HG03565 (cell line): ENCODE results near the gene SMARCD2.
"Not testable (repeated sequence)": the region's sequence is repeated elsewhere in the genome, so short reads cannot be mapped to it uniquely, and the experiment has no call there.

Experiments
- ATAC-seq: cut with Tn5 transposase; IDR thresholded peaks from one replicate; pipeline ENCODE4 v1.9.1; 2021; ENCODE audit warnings: mild to moderate bottlenecking, moderate library complexity; ENCODE audit not compliant: unreplicated experiment

SMARCD2 gene

DNA sequence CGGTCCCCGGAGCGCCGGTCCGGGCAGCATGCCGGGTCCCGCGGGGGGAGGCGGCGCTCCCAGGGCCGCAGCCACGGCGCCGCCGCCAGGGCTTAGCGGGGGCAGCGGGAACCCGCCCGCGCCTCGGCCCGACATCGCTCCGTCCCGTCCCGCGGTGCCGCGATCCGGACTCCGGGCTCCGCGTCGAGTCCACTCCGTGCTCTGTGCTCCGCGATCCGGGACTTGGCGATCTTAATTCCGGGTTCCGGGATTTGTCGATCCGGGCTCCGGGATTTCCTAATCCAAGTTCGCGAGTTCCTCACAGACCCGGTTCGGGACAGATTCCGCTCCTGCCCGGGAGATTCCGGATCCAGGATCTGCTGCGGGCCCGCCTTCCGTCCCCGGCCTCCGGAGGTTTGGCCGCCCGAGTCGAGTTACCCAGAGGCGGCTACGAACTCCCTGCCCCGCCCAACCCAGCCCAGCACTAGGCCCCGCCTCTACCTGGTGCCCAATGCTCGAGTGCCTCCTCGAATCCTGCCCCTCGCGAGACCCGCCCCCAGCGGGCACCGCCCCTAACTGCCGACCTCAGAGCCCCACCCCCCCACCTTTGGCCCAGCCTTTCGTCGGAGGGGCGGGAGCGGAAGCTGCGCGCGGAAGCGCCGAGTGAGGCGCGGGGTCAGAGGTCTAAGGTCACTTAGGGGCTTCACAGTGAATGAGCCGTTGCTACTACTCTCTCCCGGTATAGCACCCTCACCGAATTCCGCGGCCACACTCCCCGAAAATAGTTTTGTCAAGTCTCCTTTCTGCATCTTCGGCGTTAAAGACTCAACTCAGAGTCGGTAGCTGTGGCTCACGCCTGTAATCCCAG is at the start of gene SMARCD2:
Gene SMARCD2 (minus strand): TSS at position 146 of the 847 bp plus-strand sequence. CDS start 11 bp downstream, at position 135.
- peak; percentile 68 for ATAC-seq

DNA sequence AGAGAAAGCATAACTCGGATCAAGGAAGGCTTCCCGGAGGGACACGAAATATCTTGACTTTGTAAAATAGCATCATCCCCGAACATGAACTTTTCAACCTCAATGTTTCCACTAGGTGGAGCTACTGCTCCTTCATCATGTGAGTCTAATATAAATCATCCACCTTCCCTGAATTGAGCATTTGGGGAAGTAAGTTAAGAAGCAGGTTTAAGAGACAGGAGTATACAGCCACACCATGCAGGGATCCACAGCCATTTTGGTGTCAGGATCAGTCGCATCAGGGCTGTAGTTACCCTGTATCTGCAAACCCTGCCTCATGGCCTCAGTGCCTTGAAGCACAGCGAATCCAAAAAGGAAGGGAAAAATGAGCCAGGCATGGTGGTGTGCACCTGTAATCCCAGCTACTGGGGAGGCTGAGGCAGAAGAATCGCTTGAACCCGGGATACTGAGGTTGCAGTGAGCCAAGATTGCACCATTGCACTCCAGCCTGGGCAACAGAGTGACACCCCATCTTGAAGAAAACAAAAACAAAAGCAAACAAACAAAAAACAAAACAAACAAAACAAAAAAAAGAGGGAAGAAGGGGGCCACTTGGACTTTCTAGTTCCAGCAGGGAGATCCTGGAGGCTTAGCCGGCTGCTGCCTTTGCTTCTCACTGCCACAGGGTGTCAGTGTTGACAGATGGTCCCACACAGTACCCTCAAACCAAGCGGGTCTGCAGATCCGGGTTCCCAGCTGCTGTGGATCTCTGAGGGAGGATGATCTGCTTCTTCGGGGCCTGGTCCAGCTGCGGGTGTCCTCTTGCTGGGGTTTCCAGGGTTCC is 46.8 kb upstream of the SMARCD2 start:
- not testable (repeated sequence) for ATAC-seq

DNA sequence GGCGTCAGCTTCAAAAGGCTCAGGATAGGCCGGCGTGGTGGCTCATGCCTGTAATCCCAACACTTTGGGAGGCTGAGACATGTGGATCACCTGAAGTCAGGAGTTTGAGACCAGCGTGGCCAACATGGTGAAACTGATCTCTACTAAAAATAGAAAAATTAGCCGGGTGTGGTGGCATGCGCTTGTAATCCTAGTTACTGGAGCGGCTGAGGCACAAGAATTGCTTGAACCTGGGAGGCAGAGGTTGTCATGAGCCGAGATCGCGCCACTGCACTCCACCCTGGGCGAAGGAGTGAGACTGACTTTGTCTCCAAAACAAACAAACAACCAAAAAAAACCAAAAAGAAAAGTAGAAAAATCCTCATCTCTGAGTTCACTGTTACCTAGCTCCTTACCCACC is 42.6 kb upstream of the SMARCD2 start:
- ATAC-seq: not testable (repeated sequence)

DNA sequence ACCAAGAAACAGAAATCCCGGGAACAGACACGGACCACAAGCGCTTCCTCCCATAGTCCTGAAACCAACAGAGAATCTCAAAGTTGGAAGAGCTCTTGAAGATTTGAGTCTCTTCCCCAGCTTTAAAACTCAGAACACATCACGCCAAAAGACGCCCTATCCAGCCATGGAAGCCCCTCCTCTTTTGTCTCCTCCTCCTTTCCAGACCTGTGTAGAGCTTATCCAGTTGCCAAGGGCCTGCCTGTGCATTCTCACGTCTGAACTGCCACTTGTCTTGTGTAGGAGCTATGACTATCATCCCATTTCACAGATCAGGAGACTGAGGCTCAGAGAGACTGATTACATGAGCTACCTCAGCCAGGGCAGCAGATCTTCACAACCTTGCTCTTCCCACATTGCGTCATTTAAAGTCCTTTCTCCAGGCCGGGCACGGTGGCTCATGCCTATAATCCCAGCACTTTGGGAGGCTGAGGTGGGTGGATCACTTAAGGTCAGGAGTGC is 40.2 kb upstream of the SMARCD2 start:
- ATAC-seq: not testable (repeated sequence)

DNA sequence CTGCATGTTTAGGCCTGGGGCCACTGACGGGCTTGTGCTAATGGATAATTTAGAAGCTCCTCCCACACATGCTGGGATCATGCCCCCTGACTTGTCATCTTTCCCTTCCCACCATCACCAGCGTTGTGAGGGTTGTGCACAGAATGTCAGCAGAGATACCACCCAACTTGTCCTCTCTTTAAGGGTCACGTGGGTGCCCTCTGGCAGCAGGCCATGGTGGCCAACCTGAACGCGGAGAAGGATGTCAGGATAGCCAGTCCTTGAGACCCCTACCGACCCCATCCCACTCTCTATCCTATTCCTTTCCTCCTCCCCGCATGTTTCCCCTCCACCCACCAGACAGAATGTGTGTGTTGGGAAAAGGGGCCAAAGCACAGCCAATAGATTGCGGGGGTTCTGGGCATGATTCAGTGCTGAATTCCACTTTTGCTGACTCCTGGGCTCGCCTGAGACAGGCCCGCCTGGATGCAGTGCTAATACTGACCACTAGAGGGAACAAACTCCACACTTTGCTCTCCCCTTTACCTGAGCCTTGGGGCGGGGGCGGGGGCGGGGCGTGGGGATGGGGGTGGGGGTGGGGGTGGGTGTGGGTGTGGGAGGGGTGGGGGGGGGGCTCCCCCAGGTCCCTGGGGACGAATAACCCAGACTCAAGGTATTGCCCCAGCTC is 39.6 kb upstream of the SMARCD2 start, which contains the start of gene GH2:
Gene GH2 (minus strand): TSS at position 10 of the 667 bp plus-strand sequence. CDS start 143 bp downstream, outside the sequence.
- no peak for ATAC-seq

DNA sequence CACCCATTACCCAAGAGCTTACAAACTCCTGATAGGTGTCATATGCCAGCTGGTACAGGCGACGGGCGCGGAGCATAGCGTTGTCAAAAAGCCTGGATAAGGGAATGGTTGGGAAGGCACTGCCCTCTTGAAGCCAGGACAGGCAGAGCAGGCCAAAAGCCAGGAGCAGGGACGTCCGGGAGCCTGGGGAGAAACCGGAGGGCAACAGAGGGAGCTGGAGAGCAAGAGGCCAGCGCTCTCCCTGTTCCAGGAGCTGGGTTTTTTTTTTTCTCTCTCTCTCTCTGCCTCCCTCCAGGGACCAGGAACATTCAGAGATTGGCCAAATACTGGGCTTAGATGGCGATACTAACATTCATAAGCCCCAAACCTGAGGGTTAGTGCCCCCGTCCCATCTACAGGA is 38.9 kb upstream of the SMARCD2 start:
- ATAC-seq: not testable (repeated sequence)

DNA sequence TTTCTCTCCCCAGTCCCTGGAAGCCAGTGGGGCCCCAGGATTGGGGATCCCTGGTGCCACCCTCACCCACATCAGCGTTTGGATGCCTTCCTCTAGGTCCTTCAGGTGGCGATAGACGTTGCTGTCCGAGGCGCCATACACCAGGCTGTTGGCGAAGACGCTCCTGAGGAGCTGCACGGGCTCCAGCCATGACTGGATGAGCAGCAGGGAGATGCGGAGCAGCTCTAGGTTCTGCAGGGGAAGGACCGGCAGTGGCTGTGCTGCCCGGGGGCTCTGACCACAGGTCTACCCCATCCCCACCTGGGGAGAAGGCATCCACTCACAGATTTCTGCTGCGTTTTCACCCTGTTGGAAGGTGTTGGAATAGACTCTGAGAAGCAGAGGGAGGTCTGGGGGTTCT is 38.2 kb upstream of the SMARCD2 start:
- ATAC-seq: no peak

DNA sequence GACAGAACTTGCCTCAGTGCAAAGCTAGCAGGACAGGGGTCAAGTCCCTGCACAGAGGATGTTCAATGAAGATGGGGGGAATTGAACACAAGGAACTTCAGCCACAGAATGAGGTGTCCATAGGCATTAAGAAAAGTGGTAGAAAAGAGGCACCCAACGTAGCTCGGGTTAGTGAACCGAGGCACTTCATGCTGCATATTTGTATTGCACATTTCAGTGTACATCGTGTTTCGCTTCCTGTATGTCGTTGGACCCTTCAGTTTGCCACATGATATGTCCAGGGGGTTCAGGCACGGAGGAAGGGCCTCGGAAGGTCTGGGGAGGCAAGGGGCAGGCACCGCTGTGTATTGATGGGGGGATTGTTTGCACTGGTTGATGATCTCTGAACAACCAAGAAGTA is 35.9 kb upstream of the SMARCD2 start:
- not testable (repeated sequence) for ATAC-seq

DNA sequence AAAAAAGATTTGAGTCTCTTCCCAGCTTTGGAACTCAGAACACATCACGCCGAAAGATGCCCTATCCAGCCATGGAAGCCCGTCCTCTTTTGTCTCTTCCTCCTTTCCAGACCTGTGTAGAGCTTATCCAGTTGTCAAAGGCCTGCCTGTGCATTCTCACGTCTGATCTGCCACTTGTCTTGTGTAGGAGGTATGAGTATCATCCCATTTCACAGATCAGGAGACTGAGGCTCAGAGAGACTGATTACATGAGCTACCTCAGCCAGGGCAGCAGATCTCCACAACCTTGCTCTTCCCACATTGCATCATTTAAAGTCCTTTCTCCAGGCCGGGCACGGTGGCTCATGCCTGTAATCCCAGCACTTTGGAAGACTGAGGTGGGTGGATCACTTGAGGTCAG is 32.2 kb upstream of the SMARCD2 start:
- not testable (repeated sequence) for ATAC-seq

DNA sequence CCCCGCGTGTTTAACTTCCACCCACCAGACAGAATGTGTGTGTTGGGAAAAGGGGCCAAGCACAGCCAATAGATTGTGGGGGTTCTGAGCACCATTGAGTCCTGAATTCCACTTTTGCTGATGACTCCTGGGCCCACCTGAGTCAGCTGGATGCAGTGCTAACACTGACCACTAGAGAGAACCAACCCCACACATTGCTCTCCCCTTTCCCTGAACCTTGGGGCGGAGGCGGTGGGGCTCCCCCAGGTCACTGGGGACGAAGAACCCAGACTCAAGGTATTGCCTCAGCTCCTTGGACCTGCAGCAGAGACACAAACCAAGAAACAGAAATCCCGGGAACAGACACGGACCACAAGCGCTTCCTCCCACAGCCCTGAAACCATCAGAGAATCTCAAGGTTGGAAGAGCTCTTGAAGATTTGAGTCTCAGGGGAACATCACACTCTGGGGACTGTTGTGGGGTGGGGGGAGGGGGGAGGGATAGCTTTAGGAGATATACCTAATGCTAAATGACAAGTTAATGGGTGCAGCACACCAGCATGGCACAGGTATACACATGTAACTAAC is 31.7 kb upstream of the SMARCD2 start:
- not testable (repeated sequence) for ATAC-seq

DNA sequence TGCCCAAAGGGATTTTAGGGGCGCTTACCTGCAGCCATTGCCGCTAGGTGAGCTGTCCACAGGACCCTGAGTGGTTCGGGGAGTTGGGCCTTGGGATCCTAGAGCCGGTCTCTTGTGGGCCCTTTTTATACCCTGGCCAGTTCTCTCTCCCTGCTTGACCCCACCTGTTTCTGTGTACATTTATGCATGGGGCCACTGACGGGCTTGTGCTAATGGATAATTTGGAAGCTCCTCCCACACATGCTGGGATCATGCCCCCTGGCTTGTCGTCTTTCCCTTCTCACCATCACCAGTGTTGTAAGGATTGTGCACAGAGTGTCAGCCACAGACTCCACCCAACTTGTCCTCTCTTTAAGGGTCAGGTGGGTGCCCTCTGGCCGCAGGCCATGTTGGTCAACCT is 31.1 kb upstream of the SMARCD2 start, which contains the start of gene CSH2:
Gene CSH2 (minus strand): TSS at position 101 of the 400 bp plus-strand sequence. CDS start 63 bp downstream, at position 38.
- not testable (repeated sequence) for ATAC-seq

DNA sequence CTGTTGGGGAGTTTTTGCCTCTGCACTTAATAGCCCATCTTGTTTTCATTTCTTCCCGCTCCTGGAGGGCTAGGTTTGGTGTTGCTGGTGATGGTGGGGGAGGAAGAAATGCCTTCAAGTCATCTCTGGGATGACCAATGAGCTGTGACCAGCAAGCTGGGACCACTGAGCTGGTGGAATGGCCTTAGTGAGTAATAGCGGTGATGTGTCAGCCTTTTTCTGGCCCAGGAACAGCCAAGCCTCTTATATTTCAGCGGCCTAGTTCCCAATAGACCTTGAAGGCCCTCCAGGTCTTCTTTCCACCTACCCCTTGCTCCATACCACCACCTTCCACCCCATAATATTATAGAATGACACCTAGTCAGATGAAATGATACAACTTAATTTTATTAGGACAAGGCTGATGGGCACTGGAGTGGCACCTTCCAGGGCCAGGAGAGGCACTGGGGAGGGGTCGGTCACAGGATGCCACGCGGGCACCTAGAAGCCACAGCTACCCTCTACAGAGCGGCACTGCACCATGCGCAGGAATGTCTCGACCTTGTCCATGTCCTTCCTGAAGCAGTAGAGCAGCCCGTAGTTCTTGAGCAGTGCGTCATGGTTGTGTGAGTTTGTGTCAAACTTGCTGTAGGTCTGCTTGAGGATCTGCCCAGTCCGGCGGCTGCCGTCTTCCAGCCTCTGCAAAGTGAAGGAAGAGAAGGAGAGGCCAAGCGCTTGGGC is 29.3 kb upstream of the SMARCD2 start:
- ATAC-seq: not testable (repeated sequence)

DNA sequence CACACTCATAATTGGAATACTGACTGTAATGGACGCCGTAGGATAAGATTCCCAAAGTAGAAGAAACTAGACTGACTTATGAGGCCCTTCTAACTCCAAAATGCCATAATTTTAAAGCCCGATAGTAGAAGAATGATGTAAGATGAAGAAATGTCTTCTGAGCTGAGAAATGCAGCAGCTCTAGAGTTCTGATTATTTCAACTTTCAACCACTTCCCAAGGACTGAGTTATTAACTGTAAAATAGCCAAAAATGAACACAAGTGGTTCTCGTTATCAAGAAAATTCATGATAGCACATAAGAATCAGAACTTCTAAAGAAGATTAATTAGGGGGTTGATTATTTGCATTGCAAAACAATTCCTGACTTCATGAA is 27.8 kb upstream of the SMARCD2 start:
- not testable (repeated sequence) for ATAC-seq

DNA sequence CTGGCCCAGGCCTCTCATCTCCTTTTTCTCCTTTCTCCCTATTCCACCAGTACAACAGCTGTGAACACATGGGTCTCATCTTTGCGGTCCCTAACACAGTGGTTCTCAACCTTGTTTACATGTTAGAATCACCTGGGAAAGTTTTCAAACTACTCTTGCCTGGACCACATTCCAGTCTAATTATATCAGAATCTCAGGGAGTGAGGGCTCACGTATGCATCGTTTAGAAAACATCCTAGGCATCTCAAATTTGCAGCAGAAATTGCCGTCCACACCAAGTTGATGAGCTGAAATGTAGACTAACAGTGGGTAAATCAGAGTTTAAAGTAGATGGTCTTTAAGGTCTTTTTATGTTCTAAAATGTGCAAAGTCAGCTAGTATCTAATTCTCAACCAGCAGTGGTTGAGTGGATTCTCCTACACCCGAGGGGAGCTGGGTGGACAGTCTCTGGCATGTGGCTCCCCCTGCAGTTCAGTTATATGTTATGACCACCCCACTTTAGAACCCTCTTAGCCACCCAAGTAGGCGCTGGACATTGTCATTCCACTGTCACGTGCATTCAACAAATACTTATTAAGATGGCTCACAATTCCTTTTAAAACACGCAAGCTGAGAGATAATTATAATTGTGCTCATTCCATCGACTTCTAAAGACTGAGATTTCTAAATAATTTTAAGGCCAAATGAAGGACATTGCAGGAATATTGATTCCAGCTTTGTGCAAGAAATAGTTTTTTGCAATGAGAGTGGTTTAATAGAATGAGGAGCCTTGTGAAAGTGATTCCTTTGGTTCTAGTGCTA is 27.2 kb upstream of the SMARCD2 start:
- ATAC-seq: not testable (repeated sequence)

DNA sequence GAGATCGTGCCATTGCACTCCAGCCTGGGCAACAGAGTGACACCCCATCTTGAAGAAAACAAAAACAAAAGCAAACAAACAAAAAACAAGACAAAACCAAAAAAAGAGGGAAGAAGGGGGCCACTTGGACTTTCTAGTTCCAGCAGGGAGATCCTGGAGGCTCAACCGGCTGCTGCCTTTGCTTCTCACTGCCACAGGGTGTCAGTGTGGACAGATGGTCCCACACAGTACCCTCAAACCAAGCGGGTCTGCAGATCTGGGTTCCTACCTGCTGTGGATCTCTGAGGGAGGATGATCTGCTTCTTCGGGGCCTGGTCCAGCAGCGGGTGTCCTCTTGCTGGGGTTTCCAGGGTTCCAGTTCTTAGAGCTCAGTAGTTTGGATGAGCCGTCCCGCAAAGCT is 24.1 kb upstream of the SMARCD2 start:
- not testable (repeated sequence) for ATAC-seq

DNA sequence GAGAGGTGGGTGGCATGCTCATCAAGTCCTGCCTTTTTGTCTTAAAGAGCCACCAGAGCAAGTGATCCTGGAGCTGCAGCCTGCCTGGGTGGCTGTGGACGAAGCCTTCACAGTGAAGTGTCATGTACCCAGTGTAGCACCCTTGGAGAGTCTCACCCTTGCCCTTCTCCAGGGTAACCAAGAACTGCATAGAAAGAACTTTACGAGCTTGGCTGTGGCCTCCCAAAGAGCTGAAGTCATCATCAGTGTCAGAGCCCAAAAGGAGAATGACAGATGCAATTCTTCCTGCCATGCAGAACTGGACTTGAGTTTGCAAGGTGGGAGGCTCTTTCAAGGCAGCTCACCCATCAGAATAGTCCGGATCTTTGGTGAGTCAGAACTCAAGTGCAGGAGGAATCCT is 16.8 kb upstream of the SMARCD2 start:
- ATAC-seq: no peak

DNA sequence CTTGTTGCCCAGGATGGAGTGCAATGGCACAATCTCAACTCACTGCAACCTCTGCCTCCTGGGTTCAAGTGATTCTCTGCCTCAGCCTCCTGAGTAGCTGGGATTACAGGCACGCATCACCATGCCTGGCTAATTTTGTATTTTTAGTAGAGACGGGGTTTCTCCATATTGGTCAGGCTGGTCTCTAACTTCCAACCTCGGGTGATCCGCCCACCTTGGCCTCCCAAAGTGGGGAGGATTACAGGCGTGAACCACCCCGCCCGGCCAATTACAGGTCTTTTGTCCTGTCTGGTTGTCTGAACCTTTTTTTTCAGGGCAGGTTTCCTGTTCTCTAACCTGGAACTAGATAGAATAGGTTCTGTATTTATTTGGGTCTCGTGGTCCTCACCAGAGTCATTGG is 13.9 kb upstream of the SMARCD2 start:
- ATAC-seq: not testable (repeated sequence)

DNA sequence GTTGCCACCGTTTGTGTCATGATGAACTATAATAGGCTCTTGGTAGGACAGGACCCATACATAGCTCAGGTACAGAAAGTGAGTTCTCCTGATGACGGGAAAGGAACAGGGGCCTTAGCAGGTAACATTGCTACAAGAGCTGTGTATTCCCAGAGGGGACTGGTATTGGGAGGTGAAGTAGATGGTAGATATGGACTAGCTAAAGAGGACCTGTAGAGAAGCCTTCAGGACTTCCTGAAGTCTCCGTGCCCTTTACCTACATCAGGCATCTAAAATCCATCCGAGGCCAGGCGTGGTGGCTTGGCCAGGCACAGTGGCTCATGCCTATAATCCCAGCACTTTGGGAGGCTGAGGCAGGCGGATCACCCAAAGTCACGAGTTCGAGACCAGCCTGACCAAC is 12.7 kb upstream of the SMARCD2 start:
- ATAC-seq: no peak

DNA sequence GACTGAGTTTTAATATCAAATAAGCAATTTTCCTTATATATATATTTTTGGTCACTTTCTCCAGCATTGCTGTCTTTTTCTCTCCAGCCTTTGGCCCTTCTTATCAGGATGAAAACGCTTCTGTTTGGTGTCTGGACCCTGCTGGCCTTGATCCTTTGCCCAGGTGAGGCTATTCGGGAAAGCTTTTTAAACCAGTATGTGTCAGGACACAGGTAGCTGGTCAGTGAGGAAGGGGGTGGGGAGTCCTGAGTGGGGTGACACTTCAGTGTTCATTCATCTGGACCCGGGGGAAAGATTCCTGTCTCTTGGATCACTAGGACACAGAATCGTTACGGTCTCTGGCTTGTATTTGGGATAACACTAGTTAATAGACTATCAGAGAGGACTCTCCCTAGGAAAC is 12.2 kb upstream of the SMARCD2 start:
- ATAC-seq: no peak
